Right lobe of liver (tissue), 4 donors: ENCODE data around the gene RGS9BP.

Experiments
- CTCF ChIP-seq, 4 donors: fragments of 200-600 bp in 3 of 4; fragments of 450-650 bp in 1 of 4; IDR thresholded peaks; one replicate each; pipeline versions ENCODE4 v1.5.1 to v1.8.0; 2016 to 2022; ENCODE audit warnings: antibody characterized with exemption in 4 of 4, mild to moderate bottlenecking in 2 of 4
- POLR2A ChIP-seq: fragments of 450-650 bp; IDR thresholded peaks from one replicate; pipeline ENCODE4 v1.6.1; 2017; ENCODE audit warnings: antibody characterized with exemption, mild to moderate bottlenecking
- donor health status: DM: no; HTN: no; CAD: no.
- donor health status: DM: no; HTN: no; CAD: no.
- donor health status: DM: no; HTN: yes; CAD: no.

DNA sequence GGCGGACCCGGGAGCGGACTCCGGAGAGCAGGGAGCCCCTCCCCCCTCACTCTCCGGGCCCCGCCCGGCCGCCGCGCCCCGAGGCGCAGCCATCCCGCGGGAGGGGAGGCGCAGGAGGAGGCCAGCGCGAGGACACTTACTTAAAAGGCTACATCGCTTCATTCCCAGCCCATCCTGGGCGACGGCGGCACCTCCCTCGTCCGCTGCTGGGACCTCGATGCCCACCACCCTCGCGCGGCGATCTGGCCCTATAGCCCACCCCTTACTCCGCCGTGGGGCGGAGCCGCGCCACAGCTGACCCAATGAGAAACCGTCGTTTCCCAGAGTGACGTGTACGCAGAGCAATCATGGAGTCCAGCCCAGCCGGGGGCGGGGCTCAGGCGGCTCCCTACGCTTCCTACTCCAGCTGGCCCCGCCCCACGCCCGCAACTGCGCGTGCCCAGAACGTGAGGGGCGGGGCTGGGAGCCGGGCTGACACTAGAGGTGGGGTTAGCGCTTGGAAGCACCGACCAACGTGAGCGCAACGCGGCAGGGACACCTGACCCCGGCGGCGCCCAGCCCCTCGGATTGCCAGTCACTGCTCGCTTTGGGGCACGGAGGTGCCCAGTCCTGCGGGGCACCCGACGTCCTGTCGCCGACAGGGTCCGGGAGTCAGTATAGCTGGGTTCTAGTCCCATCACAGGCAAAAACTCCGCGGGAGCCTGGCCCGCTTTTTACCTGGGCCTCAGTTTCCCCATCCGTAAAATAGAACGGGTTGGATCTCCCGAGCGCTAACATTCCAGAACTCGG, 523 bp upstream of the RGS9BP start, which contains the start of gene ANKRD27:
- TF ChIP-seq POLR2A (peak; percentile 44), CTCF (IDR thresholded peaks at IDR 0.05) (no peak)
